HepG2 (cell line): Measurements from ENCODE around the gene RGS5. TPM values are rescaled to one million over a fixed set of nuclear protein-coding genes. Genes with fewer than 3 reads are reported as not detected.

Source experiments
- ATAC-seq: fragments of 200-7000 bp; cut with Tn5 transposase; 3 replicates; pipeline ENCODE4 v1.9.1; 2020; ENCODE audit warnings: mild to moderate bottlenecking, moderate library complexity
- BruUV-seq: library from RNA; stranded (reverse); fragments of 400-500 nt; replicated peaks from 2 replicates; lab custom pipeline; 2021; lab: Mats Ljungman, UMichigan
- CTCF ChIA-PET: fragments of 300-600 bp; formaldehyde crosslinking; extraction: SDS; loops from one replicate; lab custom pipeline; 2021; ENCODE audit warnings: low total read pairs, inconsistent platforms, low intra/inter-chr PET ratio; lab: Yijun Ruan, JAX
- POLR2A ChIA-PET: fragments of 350-600 bp; sonication (Branson Sonifier 250); formaldehyde crosslinking; loops from one replicate; lab custom pipeline; 2020; ENCODE audit warnings: antibody characterized with exemption, inconsistent platforms; lab: Yijun Ruan, JAX
- DNase-seq: peaks from one replicate; pipeline ENCODE4 v3.0.0-alpha.2; 2015; ENCODE audit warnings: low spot score
- FAIRE-seq: peaks from 3 replicates; lab custom pipeline; 2011; peaks lifted over from hg19 to GRCh38; lab: Jason Lieb, UNC
- H2AFZ ChIP-seq: one replicate; pipeline ENCODE4 v1.6.1; 2011; ENCODE audit warnings: low read length, inconsistent platforms
- H3K27ac ChIP-seq: fragments of 300-600 bp; 3 replicates; pipeline ENCODE4 v1.8.0; 2011; ENCODE audit warnings: mixed run types, mild to moderate bottlenecking, mixed read lengths, low read length, inconsistent platforms; ENCODE audit not compliant: insufficient read depth; ENCODE audit errors: extremely low read length
- H3K27me3 ChIP-seq, 2 experiments: fragments of 200-600 bp in 1 of 2; 2 replicates in 1 of 2; 3 replicates in 1 of 2; pipeline versions ENCODE4 v1.6.0 to v1.8.0; 2011; ENCODE audit warnings: low read length in 2 of 2, mild to moderate bottlenecking in 2 of 2, moderate library complexity in 2 of 2, inconsistent platforms in 1 of 2; ENCODE audit not compliant: insufficient read depth in 2 of 2, control insufficient read depth in 1 of 2
- H3K36me3 ChIP-seq, 2 experiments: fragments of 200-600 bp in 1 of 2; replicated peaks in 1 of 2; 2 replicates in 1 of 2; 3 replicates in 1 of 2; pipeline versions ENCODE4 v1.5.1 to v1.8.0; 2011; ENCODE audit warnings: low read length in 2 of 2, inconsistent platforms in 1 of 2; ENCODE audit not compliant: insufficient read depth in 2 of 2, control insufficient read depth in 1 of 2
- H3K4me1 ChIP-seq: 2 replicates; pipeline ENCODE4 v1.5.1; 2012; ENCODE audit warnings: low read length, inconsistent platforms; ENCODE audit not compliant: insufficient read depth
- H3K4me2 ChIP-seq: 2 replicates; pipeline ENCODE4 v1.6.0; 2011; ENCODE audit warnings: low read depth, low read length, inconsistent platforms
- H3K4me3 ChIP-seq, 3 experiments: fragments of 200-600 bp in 1 of 3; sonication (generic), shearing (Covaris generic) in 1 of 3; replicated peaks in 1 of 3; 2 replicates each; pipeline ENCODE4 v1.5.1; 2011 to 2016; ENCODE audit warnings: low read length in 3 of 3, inconsistent platforms in 2 of 3, low read depth in 2 of 3, mild to moderate bottlenecking in 2 of 3, control low read depth in 1 of 3, mixed read lengths in 1 of 3; ENCODE audit not compliant: insufficient read depth in 1 of 3
- H3K79me2 ChIP-seq: one replicate; pipeline ENCODE4 v1.6.1; 2011; ENCODE audit warnings: low read length, inconsistent platforms; ENCODE audit not compliant: insufficient read depth
- H3K9ac ChIP-seq: 2 replicates; pipeline ENCODE4 v1.6.0; 2011; ENCODE audit warnings: mild to moderate bottlenecking, low read depth, low read length, inconsistent platforms; ENCODE audit not compliant: insufficient read depth
- H3K9me3 ChIP-seq: 2 replicates; pipeline ENCODE4 v1.5.1; 2012; ENCODE audit warnings: mild to moderate bottlenecking, low read length
- H4K20me1 ChIP-seq: 2 replicates; pipeline ENCODE4 v1.6.0; 2011; ENCODE audit warnings: inconsistent platforms, mild to moderate bottlenecking, low read length, moderate library complexity; ENCODE audit not compliant: insufficient read depth
- BRD4 ChIP-seq: sonication (generic); formaldehyde crosslinking; IDR thresholded peaks from 2 replicates; pipeline ENCODE4 v1.4.0; 2020; ENCODE audit warnings: missing genetic modification reagents
- HCFC1 ChIP-seq: fragments of 150-350 bp; IDR thresholded peaks from 2 replicates; pipeline ENCODE4 v1.6.1; 2014; ENCODE audit warnings: low read depth, low read length
- RCOR2 ChIP-seq: IDR thresholded peaks from 2 replicates; pipeline ENCODE4 v1.6.1; 2016; ENCODE audit warnings: missing biosample characterization, missing genetic modification reagents
- SSRP1 ChIP-seq: IDR thresholded peaks from 2 replicates; pipeline ENCODE4 v1.6.1; 2016; ENCODE audit warnings: control low read depth
- ZBTB49 ChIP-seq: sonication (generic); formaldehyde crosslinking; IDR thresholded peaks from 2 replicates; pipeline ENCODE4 v1.4.0; 2020; ENCODE audit warnings: missing genetic modification reagents, borderline replicate concordance
- ZKSCAN5 ChIP-seq: sonication (generic); formaldehyde crosslinking; IDR thresholded peaks from 2 replicates; pipeline ENCODE4 v1.5.1; 2020; ENCODE audit warnings: mild to moderate bottlenecking, missing genetic modification reagents
- ZNF879 ChIP-seq: sonication (generic); formaldehyde crosslinking; IDR thresholded peaks from 2 replicates; pipeline ENCODE4 v1.8.1; 2023; ENCODE audit warnings: missing genetic modification reagents
- WGBS: methylation state at CpG from one replicate; pipeline ENCODE4 v1.1.6; 2017; ENCODE audit warnings: low lambda C conversion rate; 5-methylcytosine and 5-hydroxymethylcytosine counted together
- in situ Hi-C: cut with HindIII; loops from 2 replicates; pipeline ENCODE4 v1.10.0; 2017; ENCODE audit warnings: low pct_unique_long_range_greater_than_20kb; ENCODE audit not compliant: extremely low pct_ligation_motif_present
- intact Hi-C: fragments of 100-400 bp; cut with micrococcal nuclease; formaldehyde crosslinking; loops from one replicate; pipeline ENCODE4 v1.10.0; 2022; ENCODE audit not compliant: unreplicated experiment
- polyA plus RNA-seq, 8 experiments: library from polyadenylated mRNA; depleted of rRNA in 3 of 8; stranded (reverse) in 7 of 8; unstranded in 1 of 8; fragments of >200 nt; fragmentation: Illumina TruSeq in 4 of 8; extraction: Trizol in 4 of 8; gene quantifications; 2 replicates each; pipeline versions ENCODE4 v1.2.1 to v1.2.3, GENCODE V29; 2011 to 2016; ENCODE audit warnings: low read depth in 4 of 8, missing spikeins in 1 of 8, mixed read lengths in 1 of 8; ENCODE audit not compliant: insufficient read depth in 1 of 8
- total RNA-seq, 5 experiments: library from RNA; depleted of rRNA; stranded (reverse); fragments of >200 nt; fragmentation: Illumina TruSeq; extraction: Trizol; gene quantifications; 2 replicates each; pipeline ENCODE4 v1.2.3, GENCODE V29; 2016; ENCODE audit warnings: low read depth in 1 of 5
- TF ChIP-seq, protein P1 (sequence below): sonication (generic); formaldehyde crosslinking; IDR thresholded peaks from 2 replicates; pipeline ENCODE4 v1.5.0; 2020; ENCODE audit warnings: missing genetic modification reagents

The RGS5 gene
- total and polyA plus RNA-seq, 2 of the 13 experiments (the other 11 are each of a cell fraction or from before 2014, with no cell fraction given) = 1.9 to 2.3 TPM

DNA sequence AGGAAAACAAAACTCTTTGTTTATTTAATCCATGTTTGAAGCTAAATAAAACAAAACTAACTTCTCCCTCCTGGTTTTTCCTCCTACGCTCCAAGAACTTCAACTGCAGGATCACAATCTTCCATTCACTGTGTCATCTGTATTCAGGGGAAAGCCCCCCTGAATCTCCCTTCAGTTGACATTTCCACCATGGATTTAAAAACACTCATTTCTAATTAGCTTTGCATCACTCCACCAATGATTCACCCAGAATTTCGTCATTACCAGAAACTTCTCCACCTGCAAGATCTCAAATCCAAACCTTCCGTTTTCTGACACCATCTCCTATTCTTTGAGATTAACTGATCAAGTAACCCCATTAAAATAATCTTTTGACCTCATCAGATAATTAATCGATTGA lies 10.9 kb upstream of the RGS5 start:
- CTCF ChIA-PET = no interaction called here
- in situ Hi-C loops (no loop called here), intact Hi-C loops (no loop called here)
- Histone ChIP-seq H4K20me1 (no peaks in the 10 kb centered on the region), H3K4me3 (no peak overlapping the region), H3K9me3 (no peaks in the 10 kb centered on the region), H3K79me2 (no peaks in the 10 kb centered on the region), H3K9ac (no peak overlapping the region), H3K36me3 (no peaks in the 10 kb centered on the region), H3K27me3 (no peaks in the 10 kb centered on the region), H2AFZ (no peak overlapping the region), H3K27ac (no peak overlapping the region), H3K4me1 (no peaks in the 10 kb centered on the region), H3K4me2 (no peak overlapping the region)
- 28% methylated on average over 4 of the region's 4 CpGs for WGBS
- TF ChIP-seq BRD4 (CRISPR knock-in tag) (no peak), ZKSCAN5 (CRISPR knock-in tag) (no peak), ZBTB49 (CRISPR knock-in tag) (no peak), ZNF879 (no peak), RCOR2 (CRISPR knock-in tag) (no peak), SSRP1 (CRISPR knock-in tag) (no peak), HCFC1 (no peak)
- TF ChIP-seq, protein P1, sequence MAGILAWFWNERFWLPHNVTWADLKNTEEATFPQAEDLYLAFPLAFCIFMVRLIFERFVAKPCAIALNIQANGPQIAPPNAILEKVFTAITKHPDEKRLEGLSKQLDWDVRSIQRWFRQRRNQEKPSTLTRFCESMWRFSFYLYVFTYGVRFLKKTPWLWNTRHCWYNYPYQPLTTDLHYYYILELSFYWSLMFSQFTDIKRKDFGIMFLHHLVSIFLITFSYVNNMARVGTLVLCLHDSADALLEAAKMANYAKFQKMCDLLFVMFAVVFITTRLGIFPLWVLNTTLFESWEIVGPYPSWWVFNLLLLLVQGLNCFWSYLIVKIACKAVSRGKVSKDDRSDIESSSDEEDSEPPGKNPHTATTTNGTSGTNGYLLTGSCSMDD = no peak
- DNase-seq (no peak), FAIRE-seq (no peak), ATAC-seq (no peak)
- BruUV-seq = no TSS peak
- POLR2A ChIA-PET = no interaction called here
